ENCODE data around the gene BANP.
"Not testable (repeated sequence)": the region's sequence is repeated elsewhere in the genome, so short reads cannot be mapped to it uniquely, and the experiment has no call there.

DNA sequence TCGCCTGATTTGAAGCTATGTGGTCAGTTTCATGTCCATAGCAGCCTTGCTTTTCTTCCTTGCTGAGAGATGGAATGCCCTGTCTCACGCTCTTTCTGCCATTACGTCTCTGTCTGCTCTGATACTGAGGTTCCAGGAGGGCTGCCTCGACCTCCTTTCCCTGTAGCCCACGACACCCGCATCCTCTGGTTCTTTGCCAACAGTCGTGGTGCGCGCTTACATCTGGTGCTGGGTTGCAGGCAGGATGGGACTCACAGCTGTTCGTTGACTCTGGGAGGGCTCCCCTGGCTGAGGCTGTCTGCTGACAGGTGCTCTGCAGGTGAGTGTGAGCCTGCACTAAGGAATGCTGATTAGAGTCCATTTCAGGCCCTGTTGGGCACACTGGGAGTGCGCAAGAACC lies 90.3 kb downstream of the BANP start:
- TF ChIP-seq, protein P1, sequence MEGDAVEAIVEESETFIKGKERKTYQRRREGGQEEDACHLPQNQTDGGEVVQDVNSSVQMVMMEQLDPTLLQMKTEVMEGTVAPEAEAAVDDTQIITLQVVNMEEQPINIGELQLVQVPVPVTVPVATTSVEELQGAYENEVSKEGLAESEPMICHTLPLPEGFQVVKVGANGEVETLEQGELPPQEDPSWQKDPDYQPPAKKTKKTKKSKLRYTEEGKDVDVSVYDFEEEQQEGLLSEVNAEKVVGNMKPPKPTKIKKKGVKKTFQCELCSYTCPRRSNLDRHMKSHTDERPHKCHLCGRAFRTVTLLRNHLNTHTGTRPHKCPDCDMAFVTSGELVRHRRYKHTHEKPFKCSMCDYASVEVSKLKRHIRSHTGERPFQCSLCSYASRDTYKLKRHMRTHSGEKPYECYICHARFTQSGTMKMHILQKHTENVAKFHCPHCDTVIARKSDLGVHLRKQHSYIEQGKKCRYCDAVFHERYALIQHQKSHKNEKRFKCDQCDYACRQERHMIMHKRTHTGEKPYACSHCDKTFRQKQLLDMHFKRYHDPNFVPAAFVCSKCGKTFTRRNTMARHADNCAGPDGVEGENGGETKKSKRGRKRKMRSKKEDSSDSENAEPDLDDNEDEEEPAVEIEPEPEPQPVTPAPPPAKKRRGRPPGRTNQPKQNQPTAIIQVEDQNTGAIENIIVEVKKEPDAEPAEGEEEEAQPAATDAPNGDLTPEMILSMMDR (IDR thresholded peaks at IDR 0.05; ENCODE audit: borderline replicate concordance, extremely low read depth, low read length, poor library complexity, severe bottlenecking), result not testable (repeated sequence)
- not testable (repeated sequence) for TF ChIP-seq EZH2 (IDR thresholded peaks at IDR 0.05; ENCODE audit: borderline replicate concordance, low read depth, low read length, severe bottlenecking)
